ENCODE measurements around the gene SIAH3. TPM values are rescaled to one million over a fixed set of nuclear protein-coding genes. Genes with fewer than 3 reads are reported as not detected.

SIAH3 gene
- total and polyA plus RNA-seq, 10 of the 15 experiments (the other 5 are each of a cell fraction or from before 2014, with no cell fraction given) = not detected

GRCh38 chr13:45895881-45896280, 44.3 kb upstream of the SIAH3 start:
- 26% methylated on average over 2 of the region's 2 CpGs for WGBS (ENCODE audit: insufficient coverage, insufficient replicate concordance, low lambda C conversion rate, missing lambda C conversion rate)
- DNase-seq (ENCODE audit: low read depth, low spot score) = no peak
- Histone ChIP-seq H3K9ac (ENCODE audit: control insufficient read depth, insufficient read depth, low read length) (no peak overlapping the region), H3K9me3 (replicated peaks; ENCODE audit: control insufficient read depth, insufficient read depth, low read length) (no peaks in the 10 kb centered on the region), H3K4me3 (no peak overlapping the region), H3K4me1 (ENCODE audit: control insufficient read depth, insufficient read depth, low read length) (no peaks in the 10 kb centered on the region), H4K20me1 (ENCODE audit: control insufficient read depth, insufficient read depth) (no peaks in the 10 kb centered on the region; the same call in 1 of the 2 replicates), H3K27ac (ENCODE audit: control insufficient read depth, insufficient read depth) (no peak overlapping the region), H3K4me2 (ENCODE audit: control insufficient read depth, insufficient read depth) (no peak overlapping the region), H3K36me3 (ENCODE audit: control insufficient read depth in 2 of 2, insufficient read depth in 2 of 2, low read length in 1 of 2) (no peaks in the 10 kb centered on the region), H3K79me2 (ENCODE audit: control insufficient read depth, insufficient read depth, low read length) (no peaks in the 10 kb centered on the region), H3K27me3 (replicated peaks in 1 of 2; ENCODE audit: control insufficient read depth in 2 of 2, insufficient read depth in 2 of 2, low read length in 1 of 2) (peaks cover 0 to 4% of the 10 kb centered on the region in 2 experiments; a peak in 1 of 4 replicates), H2AFZ (ENCODE audit: control insufficient read depth, low read depth, low read length) (no peak overlapping the region)
- RAD21 ChIA-PET (ENCODE audit: unreplicated experiment) = no interaction called here
- TF ChIP-seq POLR2AphosphoS2 (IDR thresholded peaks at IDR 0.05; ENCODE audit: low read depth, low read length) (no peak), PBX3 (IDR thresholded peaks at IDR 0.05; ENCODE audit: insufficient replicate concordance, low read depth, low read length) (no peak), DPF2 (IDR thresholded peaks at IDR 0.05) (no peak), USF2 (IDR thresholded peaks at IDR 0.05; ENCODE audit: borderline replicate concordance, low read depth, low read length) (no peak), NR2F1 (conservative IDR thresholded peaks at IDR 0.05) (no peak), SMARCA5 (IDR thresholded peaks at IDR 0.05) (no peak), JUND (IDR thresholded peaks at IDR 0.05; ENCODE audit: low read depth, low read length) (no peak), E2F4 (IDR thresholded peaks at IDR 0.05; ENCODE audit: low read depth, low read length) (no peak), NFYB (IDR thresholded peaks at IDR 0.05; ENCODE audit: insufficient read depth, low read depth, low read length) (no peak), MXI1 (IDR thresholded peaks at IDR 0.05; ENCODE audit: low read depth, low read length) (no peak), CEBPB (IDR thresholded peaks at IDR 0.05; ENCODE audit: borderline replicate concordance in 1 of 2, low read depth in 2 of 2, low read length in 2 of 2) (no peak), RAD21 (IDR thresholded peaks at IDR 0.05; ENCODE audit: insufficient read depth, low read depth, low read length) (no peak)
- FAIRE-seq = no peak
- no peak for ATAC-seq
- SMC1A ChIA-PET (ENCODE audit: uncharacterized antibody, unreplicated experiment) = no interaction called here
- CTCF ChIA-PET = no interaction called here
- no TSS peak for BruUV-seq (replicated peaks)
- in situ Hi-C loops (cut with MboI) (no loop called here), intact Hi-C loops (cut with micrococcal nuclease; ENCODE audit: unreplicated experiment) (no loop called here)
- POLR2A ChIA-PET = no interaction called here

Measured in GM12878 (cell line).